HCT116 (cell line): ENCODE results near the gene PPIL4. TPM values are rescaled to one million over a fixed set of nuclear protein-coding genes. Genes with fewer than 3 reads are reported as not detected.

Experiments
- ATAC-seq: fragments of 200-7000 bp; cut with Tn5 transposase; 2 replicates; pipeline ENCODE4 v1.9.1; 2020; ENCODE audit warnings: mild to moderate bottlenecking, moderate library complexity
- BruUV-seq: library from RNA; stranded (reverse); fragments of 400-500 nt; replicated peaks from 2 replicates; lab custom pipeline; 2021; lab: Mats Ljungman, UMichigan
- CTCF ChIA-PET: fragments of 300-600 bp; sonication (Branson Sonifier 250); formaldehyde crosslinking; loops from one replicate; lab custom pipeline; 2021; ENCODE audit warnings: antibody characterized with exemption; lab: Charles Lee
- POLR2A ChIA-PET: fragments of 300-600, 350-600 bp; sonication (Branson Sonifier 250); formaldehyde crosslinking; loops from one replicate; lab custom pipeline; 2021; ENCODE audit warnings: antibody characterized with exemption; lab: Charles Lee
- RAD21 ChIA-PET, 2 experiments: fragments of 300-600 bp; sonication (Branson Sonifier 250); formaldehyde crosslinking; loops; one replicate each; lab custom pipeline; 2023; ENCODE audit warnings: low total read pairs in 2 of 2; ENCODE audit not compliant: uncharacterized antibody in 2 of 2, unreplicated experiment in 2 of 2, low non-redundant PET in 1 of 2; lab: Charles Lee
- DNase-seq: peaks from one replicate; pipeline ENCODE4 v3.0.0-alpha.2; 2010; ENCODE audit warnings: low read depth, low spot score
- H2AFZ ChIP-seq: fragments of 200-600 bp; shearing (Covaris generic), sonication (generic); 2 replicates; pipeline ENCODE4 v1.6.1; 2017; ENCODE audit warnings: low read depth, mixed run types, mixed read lengths, antibody characterized with exemption, low read length; ENCODE audit not compliant: poor library complexity, severe bottlenecking
- H3K27ac ChIP-seq: 2 replicates; pipeline ENCODE4 v1.5.1; 2012; ENCODE audit warnings: low read depth, low read length
- H3K27me3 ChIP-seq: fragments of 200-600 bp; sonication (generic); 2 replicates; pipeline ENCODE4 v1.6.1; 2016; ENCODE audit warnings: mixed run types, low read length, mixed read lengths; ENCODE audit not compliant: insufficient read depth
- H3K36me3 ChIP-seq, 2 experiments: fragments of 200-500 bp in 1 of 2; fragments of 200-600 bp in 1 of 2; sonication (Bioruptor generic) in 1 of 2; sonication (generic) in 1 of 2; 2 replicates each; pipeline versions ENCODE4 v1.5.1 to v1.6.1; 2014 to 2016; ENCODE audit warnings: low read length in 2 of 2, inconsistent platforms in 1 of 2, mixed read lengths in 1 of 2, mixed run types in 1 of 2; ENCODE audit not compliant: insufficient read depth in 2 of 2, control insufficient read depth in 1 of 2
- H3K4me1 ChIP-seq, 2 experiments: fragments of 200-600 bp in 1 of 2; sonication (generic) in 1 of 2; 2 replicates each; pipeline versions ENCODE4 v1.5.1 to v1.6.1; 2012 to 2017; ENCODE audit warnings: low read length in 2 of 2, inconsistent platforms in 1 of 2, mild to moderate bottlenecking in 1 of 2, mixed read lengths in 1 of 2, mixed run types in 1 of 2, moderate library complexity in 1 of 2; ENCODE audit not compliant: insufficient read depth in 2 of 2, control insufficient read depth in 1 of 2
- H3K4me2 ChIP-seq: fragments of 200-600 bp; sonication (generic); 2 replicates; pipeline ENCODE4 v1.6.1; 2017; ENCODE audit warnings: mixed run types, low read length, mixed read lengths
- H3K4me3 ChIP-seq, 2 experiments: fragments of 200-600 bp in 1 of 2; sonication (generic) in 1 of 2; replicated peaks in 1 of 2; 2 replicates each; pipeline ENCODE4 v1.5.1; 2011 to 2016; ENCODE audit warnings: low read length in 2 of 2, control low read depth in 1 of 2, low read depth in 1 of 2, mild to moderate bottlenecking in 1 of 2, mixed read lengths in 1 of 2, mixed run types in 1 of 2
- H3K79me2 ChIP-seq: fragments of 200-600 bp; sonication (generic); 2 replicates; pipeline ENCODE4 v1.6.1; 2017; ENCODE audit warnings: mild to moderate bottlenecking, mixed run types, low read length, moderate library complexity, mixed read lengths; ENCODE audit not compliant: insufficient read depth
- H3K9ac ChIP-seq: fragments of 200-600 bp; sonication (generic); 2 replicates; pipeline ENCODE4 v1.6.1; 2016; ENCODE audit warnings: low read length, mixed read lengths
- H3K9me2 ChIP-seq: fragments of 200-600 bp; sonication (generic), shearing (Covaris generic); 2 replicates; pipeline ENCODE4 v1.6.1; 2017; ENCODE audit warnings: mixed run types, mild to moderate bottlenecking, moderate library complexity; ENCODE audit not compliant: insufficient read depth
- H3K9me3 ChIP-seq, 2 experiments: fragments of 200-500 bp in 1 of 2; fragments of 200-600 bp in 1 of 2; sonication (Bioruptor generic) in 1 of 2; sonication (generic) in 1 of 2; 2 replicates each; pipeline ENCODE4 v1.6.1; 2014 to 2017; ENCODE audit warnings: low read length in 2 of 2, mixed read lengths in 2 of 2, inconsistent platforms in 1 of 2, low read depth in 1 of 2, mild to moderate bottlenecking in 1 of 2, mixed run types in 1 of 2, moderate library complexity in 1 of 2; ENCODE audit not compliant: control insufficient read depth in 1 of 2, insufficient read depth in 1 of 2
- H4K20me1 ChIP-seq: fragments of 200-600 bp; sonication (generic), shearing (Covaris generic); 2 replicates; pipeline ENCODE4 v1.6.1; 2017; ENCODE audit warnings: mixed run types, mild to moderate bottlenecking, moderate library complexity; ENCODE audit not compliant: insufficient read depth
- ATF3 ChIP-seq: IDR thresholded peaks from 2 replicates; pipeline ENCODE4 v1.6.1; 2012
- CBX3 ChIP-seq: IDR thresholded peaks from 2 replicates; pipeline ENCODE4 v1.6.1; 2012; ENCODE audit warnings: low read depth
- CEBPB ChIP-seq: IDR thresholded peaks from 2 replicates; pipeline ENCODE4 v1.6.1; 2012; ENCODE audit warnings: low read depth
- CTCF ChIP-seq, 3 experiments: fragments of 200-600 bp in 1 of 3; sonication (generic) in 1 of 3; IDR thresholded peaks in 2 of 3; conservative IDR thresholded peaks in 1 of 3; 2 replicates each; pipeline ENCODE4 v1.5.1; 2012 to 2017; ENCODE audit warnings: low read depth in 2 of 3, low read length in 2 of 3, antibody characterized with exemption in 1 of 3, borderline replicate concordance in 1 of 3, control low read depth in 1 of 3, mild to moderate bottlenecking in 1 of 3, mixed read lengths in 1 of 3, mixed run types in 1 of 3, moderate library complexity in 1 of 3; ENCODE audit not compliant: insufficient read depth in 1 of 3
- ELF1 ChIP-seq: IDR thresholded peaks from 2 replicates; pipeline ENCODE4 v1.6.1; 2012; ENCODE audit warnings: low read depth, borderline replicate concordance
- FOSL1 ChIP-seq: IDR thresholded peaks from 2 replicates; pipeline ENCODE4 v1.6.1; 2012; ENCODE audit warnings: low read depth
- MAX ChIP-seq: IDR thresholded peaks from 2 replicates; pipeline ENCODE4 v1.6.1; 2012
- POLR2A ChIP-seq: IDR thresholded peaks from 2 replicates; pipeline ENCODE4 v1.7.0; 2011; ENCODE audit warnings: borderline replicate concordance; ENCODE audit not compliant: insufficient read depth, insufficient read length; ENCODE audit errors: extremely low read depth
- RAD21 ChIP-seq: IDR thresholded peaks from 2 replicates; pipeline ENCODE4 v1.6.1; 2012; ENCODE audit warnings: low read depth, mild to moderate bottlenecking
- SP1 ChIP-seq: IDR thresholded peaks from 2 replicates; pipeline ENCODE4 v1.6.1; 2012; ENCODE audit warnings: low read depth
- TCF7L2 ChIP-seq: IDR thresholded peaks from 2 replicates; pipeline ENCODE4 v1.7.0; 2011; ENCODE audit warnings: borderline replicate concordance, inconsistent platforms; ENCODE audit not compliant: insufficient read depth, insufficient read length; ENCODE audit errors: extremely low read depth
- ZBTB33 ChIP-seq: IDR thresholded peaks from 2 replicates; pipeline ENCODE4 v1.6.1; 2011; ENCODE audit warnings: mild to moderate bottlenecking, low read length, moderate library complexity; ENCODE audit not compliant: insufficient replicate concordance; ENCODE audit errors: extremely low read depth
- ZFX ChIP-seq: fragments of 450-650 bp; IDR thresholded peaks from 2 replicates; pipeline ENCODE4 v1.6.1; 2017
- intact Hi-C: fragments of 100-400 bp; cut with micrococcal nuclease; formaldehyde crosslinking; loops from 2 replicates; pipeline ENCODE4 v1.10.0; 2022
- total RNA-seq: library from RNA; stranded (reverse); gene quantifications from one replicate; pipeline ENCODE4 v1.2.1, GENCODE V29; 2021; ENCODE audit not compliant: unreplicated experiment

The PPIL4 gene
- total RNA-seq, 1 experiment from 2014 or later, result 31.0 TPM

GRCh38 chr6:149563928-149564325 lies 18.1 kb upstream of the PPIL4 start:
- no peak overlapping the region for H3K4me3 ChIP-seq
- no peak for DNase-seq
- no peaks in the 10 kb centered on the region for H3K9me2 ChIP-seq
- BruUV-seq, result no TSS peak
- ChIA-PET RAD21 (no interaction called here), POLR2A (no interaction called here), CTCF (interaction anchor here (1.7 kb wide), 1 partner anchor 18 kb away, joined by 4 read pairs; the partner anchor contains the start of gene PPIL4)
- H3K36me3 ChIP-seq, result no peaks in the 10 kb centered on the region
- intact Hi-C loops, result no loop called here
- no peaks in the 10 kb centered on the region for H3K9me3 ChIP-seq
- no peak overlapping the region for H3K9ac ChIP-seq
- no peaks in the 10 kb centered on the region for H3K27me3 ChIP-seq
- no peak overlapping the region for H2AFZ ChIP-seq
- peaks cover 18% of the 10 kb centered on the region for H3K79me2 ChIP-seq
- H3K4me2 ChIP-seq, result no peak overlapping the region
- H3K27ac ChIP-seq, result no peak overlapping the region
- no peaks in the 10 kb centered on the region for H4K20me1 ChIP-seq
- peaks cover 8 to 13% of the 10 kb centered on the region in 2 experiments; a peak in 3 of 4 replicates for H3K4me1 ChIP-seq
- TF ChIP-seq ZBTB33 (no peak), FOSL1 (no peak), MAX (no peak), ELF1 (no peak), CTCF (IDR thresholded peaks at IDR 0.05 in 2 of 3, conservative IDR thresholded peaks at IDR 0.05 in 1 of 3; ENCODE audit: borderline replicate concordance in 1 of 3, insufficient read depth in 1 of 3, low read depth in 2 of 3, low read length in 2 of 3) (no peak), ATF3 (no peak), RAD21 (no peak), POLR2A (no peak), ZFX (no peak), CBX3 (no peak), CEBPB (no peak), TCF7L2 (no peak), SP1 (no peak)
- TF ChIP-seq, all 23 proteins: peak for 0
- no peak for ATAC-seq
